ENCODE measurements around the gene PHIP.
"Not testable (repeated sequence)": the region's sequence is repeated elsewhere in the genome, so short reads cannot be mapped to it uniquely, and the experiment has no call there.

Gene PHIP

GRCh38 chr6:79005497-79005896 is 72.6 kb downstream of the PHIP start:
- no peak for DNase-seq

DNA sequence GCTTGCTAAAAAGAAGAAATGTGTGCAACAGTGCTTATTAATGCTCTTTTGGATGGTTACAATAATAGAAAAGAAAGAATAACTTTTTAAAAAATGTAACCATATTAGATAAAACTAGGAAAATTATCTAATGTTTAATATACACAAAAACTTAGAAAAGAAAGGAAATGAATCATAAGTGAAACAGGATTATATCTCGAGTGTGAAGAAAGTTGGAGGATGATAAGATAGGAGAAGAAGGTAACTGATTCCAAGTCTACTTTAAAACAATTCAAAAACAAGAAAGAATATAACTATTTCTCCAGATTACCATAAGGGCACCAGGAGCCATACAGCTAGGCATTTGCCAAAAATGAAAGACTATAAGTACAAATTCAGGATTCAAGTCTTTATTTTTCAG is 73.0 kb downstream of the PHIP start:
- DNase-seq, result no peak

DNA sequence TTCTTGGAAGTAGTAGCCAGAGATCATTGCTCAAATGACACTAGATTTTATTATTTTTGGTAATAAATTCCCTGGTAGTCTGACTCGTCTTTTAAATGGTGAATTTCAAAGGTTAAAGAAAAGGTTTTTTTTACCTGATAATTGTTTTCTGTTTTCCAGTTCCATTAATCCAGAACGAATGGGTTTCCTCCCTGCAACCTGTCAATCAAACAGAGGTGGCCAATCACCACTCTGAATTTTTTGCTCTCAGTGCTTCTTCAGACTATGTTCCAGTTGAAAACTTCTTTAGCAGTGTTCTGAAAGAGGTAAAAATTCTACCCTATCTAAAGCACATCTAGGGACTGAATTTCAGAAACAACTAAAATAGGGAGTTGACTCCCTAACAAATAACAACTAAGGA is 73.8 kb downstream of the PHIP start:
- no peak for DNase-seq

- no peak for DNase-seq
Observed at GRCh38 chr6:79001415-79001814, 76.6 kb downstream of the PHIP start.

- DNase-seq, result no peak
Observed at GRCh38 chr6:78999737-79000136, 78.3 kb downstream of the PHIP start.

DNA sequence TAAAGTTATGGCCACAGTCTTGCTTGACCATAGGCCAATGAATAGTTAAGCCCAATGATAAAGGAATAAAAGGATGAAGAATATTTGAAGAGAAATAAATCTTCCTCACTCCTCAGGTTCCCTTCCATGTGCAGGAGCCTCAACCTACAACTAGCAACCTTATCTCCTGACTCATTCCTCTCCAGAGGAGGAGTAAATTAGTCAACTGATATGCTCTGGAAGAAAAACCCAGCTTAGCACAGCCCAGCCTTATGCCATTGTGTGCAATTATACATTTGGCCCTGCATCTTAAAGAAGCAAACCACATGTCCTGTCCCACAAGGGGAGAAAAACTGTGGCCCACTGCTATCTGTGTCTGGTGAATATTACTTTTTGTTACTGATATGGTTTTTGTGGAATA is 82.1 kb downstream of the PHIP start:
- no peak for DNase-seq

DNA sequence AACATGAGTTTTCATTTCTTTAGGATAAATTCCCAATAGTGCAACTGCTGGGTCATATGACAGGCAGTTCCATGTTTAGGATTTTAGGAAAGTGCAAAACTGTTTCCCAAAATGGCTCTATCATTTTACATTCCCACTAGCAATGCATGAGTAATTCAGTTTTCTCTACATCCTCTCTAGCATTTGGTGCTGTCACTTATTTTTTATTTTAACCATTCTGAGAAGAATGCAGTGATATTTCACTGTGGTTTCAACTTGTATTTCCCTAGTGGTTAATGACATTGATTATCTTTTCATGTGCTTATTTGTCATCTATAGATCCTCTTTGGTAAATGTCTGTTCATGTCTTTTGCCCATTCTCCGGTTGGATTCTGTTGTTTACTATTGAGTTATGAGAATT is 82.7 kb downstream of the PHIP start:
- DNase-seq, result no peak

- DNase-seq, result no peak
Observed at GRCh38 chr6:78993955-78994354, 84.1 kb downstream of the PHIP start.

DNA sequence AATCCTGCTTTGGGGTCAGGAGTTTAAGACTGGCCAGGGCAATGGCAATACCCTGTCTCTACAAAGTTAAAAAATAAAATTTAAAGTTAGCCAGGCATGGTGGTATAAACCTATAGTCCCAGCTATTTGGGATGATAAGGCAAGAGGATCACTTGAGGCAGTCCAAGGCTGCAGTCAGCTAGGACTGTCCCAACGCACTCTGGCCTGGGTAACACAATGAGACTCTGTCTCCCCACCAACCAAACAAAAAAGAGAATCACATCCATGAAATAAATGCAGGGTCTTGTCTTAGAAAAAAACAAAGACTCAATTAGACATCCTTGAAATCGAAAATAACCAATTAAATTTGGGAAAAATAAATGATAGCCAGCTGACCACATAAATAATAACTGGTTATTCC is 88.9 kb downstream of the PHIP start:
- no peak for DNase-seq

- no peak for DNase-seq
Observed at GRCh38 chr6:78986161-78986560, 91.9 kb downstream of the PHIP start.

- DNase-seq, result no peak
Observed at GRCh38 chr6:78984225-78984950, 93.7 kb downstream of the PHIP start.

DNA sequence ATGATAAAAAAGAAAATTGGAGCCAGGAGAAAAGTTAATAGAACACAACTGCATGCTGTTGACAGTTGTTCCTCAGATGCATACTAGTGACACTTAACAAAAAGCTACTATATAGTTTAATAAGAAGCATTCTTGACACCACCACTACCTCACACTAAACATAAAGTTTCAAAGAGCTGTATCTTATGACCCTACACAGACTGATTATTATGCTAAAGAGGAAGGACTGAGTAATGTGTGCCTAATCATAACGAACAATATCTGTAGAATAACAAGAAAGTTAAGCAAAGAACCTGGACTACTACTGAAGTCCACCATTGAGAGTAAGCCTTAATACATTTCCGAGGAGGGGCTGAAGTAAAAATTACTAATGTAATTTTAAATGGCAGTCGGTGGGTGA is 110.9 kb downstream of the PHIP start:
- DNase-seq, result no peak

GRCh38 chr6:78966542-78966941 is 111.5 kb downstream of the PHIP start:
- DNase-seq, result no peak

GRCh38 chr6:78962448-78962847 is 115.6 kb downstream of the PHIP start:
- DNase-seq, result no peak

GRCh38 chr6:78954740-78955139 is 123.3 kb downstream of the PHIP start:
- no peak for DNase-seq

DNA sequence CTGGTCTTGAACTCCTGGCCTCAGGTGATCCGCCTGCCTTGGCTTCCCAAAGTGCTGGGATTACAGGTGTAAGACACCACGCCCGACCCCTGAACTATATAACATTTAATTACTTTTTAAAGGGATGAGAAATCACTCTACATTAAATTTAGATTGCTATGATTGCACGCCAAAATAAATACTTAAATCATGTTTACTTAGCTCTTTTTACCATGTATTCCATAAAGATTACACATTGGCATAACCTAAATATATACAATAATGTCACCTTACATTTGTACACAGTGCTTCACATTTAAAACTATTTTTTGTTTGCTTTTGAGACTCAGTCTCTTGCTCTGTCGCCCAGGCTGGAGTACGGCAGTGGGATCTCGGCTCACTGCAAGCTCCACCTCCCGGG is 124.3 kb downstream of the PHIP start:
- DNase-seq, result no peak

GRCh38 chr6:78952362-78952761 is 125.7 kb downstream of the PHIP start:
- DNase-seq, result no peak

DNA sequence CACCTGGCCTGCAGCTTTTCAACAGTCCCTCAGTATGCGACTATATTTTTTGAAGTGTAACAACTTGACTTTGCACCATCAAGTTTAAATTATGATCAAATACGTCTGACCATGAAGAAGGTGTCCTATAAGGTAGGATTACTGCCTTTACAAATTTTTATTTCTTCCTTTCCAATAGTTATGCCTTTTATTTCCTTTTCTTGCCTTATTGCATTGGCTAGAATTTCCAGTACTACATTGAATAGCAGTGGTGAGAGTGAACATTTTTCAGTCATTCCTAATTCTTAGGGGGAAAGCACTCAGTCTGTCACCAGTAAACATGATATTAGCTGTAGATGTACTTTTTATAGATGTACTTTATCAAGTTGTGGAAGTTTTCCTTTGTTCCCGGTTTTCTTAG is 129.3 kb downstream of the PHIP start:
- no peak for DNase-seq

GRCh38 chr6:78947962-78948361 is 130.1 kb downstream of the PHIP start:
- no peak for DNase-seq

DNA sequence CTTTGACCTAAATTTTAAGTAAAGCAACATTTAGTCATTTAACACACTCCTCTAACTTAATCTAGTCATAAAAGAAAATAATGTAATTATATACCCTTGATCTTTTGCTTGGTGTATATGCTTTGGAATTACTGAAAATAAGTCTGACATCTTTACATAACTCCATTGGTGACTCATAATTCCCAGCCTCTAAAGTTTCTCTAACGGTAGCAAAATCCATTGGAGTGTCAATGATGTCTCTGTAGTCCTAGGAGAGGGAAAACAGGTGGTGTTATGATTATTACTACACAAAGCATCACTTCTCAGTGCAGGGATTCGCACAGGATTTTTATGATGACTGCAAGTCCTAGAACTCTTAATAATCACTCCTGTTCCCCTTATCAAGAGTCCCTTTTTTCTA is 130.5 kb downstream of the PHIP start:
- DNase-seq, result no peak

DNA sequence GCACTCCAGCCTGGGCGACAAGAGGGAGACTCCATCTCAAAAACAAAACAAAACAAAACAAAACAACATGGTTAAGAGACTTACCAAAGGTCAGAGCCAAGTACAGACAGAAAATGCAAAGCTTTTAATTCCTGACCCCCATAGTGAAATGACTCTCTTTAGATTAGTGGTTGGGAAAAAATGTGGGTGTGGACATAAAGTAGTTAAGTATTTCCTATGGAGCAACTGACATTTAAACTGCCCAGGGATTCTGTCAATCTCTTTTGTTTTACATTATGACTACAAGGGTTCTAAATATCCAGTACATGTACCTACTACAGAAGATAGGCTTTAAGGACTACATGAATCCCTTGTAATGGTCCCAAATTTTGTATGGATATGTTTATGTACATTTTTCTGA is 135.6 kb downstream of the PHIP start:
- no peak for DNase-seq

GRCh38 chr6:78936515-78936914 is 141.5 kb downstream of the PHIP start:
- DNase-seq, result no peak

GRCh38 chr6:78935553-78935952 is 142.5 kb downstream of the PHIP start:
- DNase-seq, result no peak

- no peak for DNase-seq
Observed at GRCh38 chr6:78925317-78925716, 152.7 kb downstream of the PHIP start.

DNA sequence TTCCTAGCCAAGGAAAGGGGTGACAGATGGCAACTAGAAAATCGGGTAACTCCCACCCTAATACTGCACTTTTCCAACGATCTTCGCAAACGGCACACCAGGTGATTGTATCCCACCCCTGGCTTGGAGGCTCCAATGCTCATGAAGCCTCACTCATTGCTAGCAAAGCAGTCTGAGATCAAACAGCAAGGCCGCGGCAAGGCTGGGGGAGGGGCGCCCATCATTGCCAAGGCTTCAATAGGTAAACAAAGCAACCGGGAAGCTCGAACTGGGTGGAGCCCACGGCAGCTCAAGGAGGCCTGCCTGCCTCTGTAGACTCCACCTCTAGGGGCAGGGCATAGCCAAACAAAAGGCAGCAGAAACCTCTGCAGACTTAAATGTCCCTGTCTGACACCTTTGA is 156.9 kb downstream of the PHIP start:
- not testable (repeated sequence) for DNase-seq

DNA sequence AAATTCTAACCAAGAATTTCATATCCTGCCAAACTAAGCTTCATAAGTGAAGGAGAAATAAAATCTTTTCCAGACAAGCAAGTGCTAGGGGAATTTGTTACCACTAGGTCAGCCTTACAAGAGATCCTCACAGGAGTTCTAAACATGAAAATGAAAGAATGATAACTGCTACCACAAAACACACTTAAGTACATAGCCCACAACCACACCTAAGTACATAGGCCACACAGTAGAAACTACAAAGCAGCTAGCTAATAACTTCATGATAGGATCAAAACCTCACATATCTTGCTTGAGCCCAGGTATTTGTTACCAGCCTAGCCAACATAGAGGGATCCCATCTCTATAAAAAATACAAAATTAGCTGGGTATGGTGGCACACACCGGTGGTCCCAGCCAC is 160.3 kb downstream of the PHIP start:
- no peak for DNase-seq
